ENCODE measurements around the gene BEGAIN.

Gene BEGAIN

DNA sequence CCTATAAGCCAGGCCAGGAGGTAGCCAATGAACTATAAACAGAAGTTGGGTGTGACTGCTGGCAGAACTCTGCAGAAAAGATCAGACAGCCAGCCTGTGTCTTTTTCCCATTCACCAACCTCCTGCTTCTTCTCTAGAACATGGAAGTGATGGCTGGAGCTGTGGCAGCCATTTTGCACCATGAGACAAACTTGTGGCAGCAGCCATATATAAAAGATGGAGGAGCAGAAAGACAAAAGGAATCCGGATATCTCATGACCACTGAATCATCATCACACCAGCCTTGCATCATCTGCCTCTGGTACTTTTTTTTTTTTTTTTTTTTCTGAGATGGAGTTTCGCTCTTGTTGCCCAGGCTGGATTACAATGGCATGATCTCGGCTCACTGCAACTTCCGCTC lies 8.7 kb downstream of the BEGAIN start:
- no peak for DNase-seq (ENCODE audit: low read depth)
- no peak overlapping the region for H3K4me3 ChIP-seq (ENCODE audit: low read depth, low read length)
- in situ Hi-C loops (cut with HindIII; ENCODE audit: low sequenced_read_pairs), result no loop called here
- no peak for TF ChIP-seq CTCF (IDR thresholded peaks at IDR 0.05; ENCODE audit: low read depth, low read length, missing control alignments)

- in situ Hi-C loops (cut with HindIII; ENCODE audit: low sequenced_read_pairs), result no loop called here
- no peak for TF ChIP-seq CTCF (IDR thresholded peaks at IDR 0.05; ENCODE audit: low read depth, low read length, missing control alignments)
- no peak overlapping the region for H3K4me3 ChIP-seq (ENCODE audit: low read depth, low read length)
- DNase-seq (ENCODE audit: low read depth), result no peak
These were observed 9.2 kb downstream of the BEGAIN start for GRCh38 chr14:100577986-100578431.

DNA sequence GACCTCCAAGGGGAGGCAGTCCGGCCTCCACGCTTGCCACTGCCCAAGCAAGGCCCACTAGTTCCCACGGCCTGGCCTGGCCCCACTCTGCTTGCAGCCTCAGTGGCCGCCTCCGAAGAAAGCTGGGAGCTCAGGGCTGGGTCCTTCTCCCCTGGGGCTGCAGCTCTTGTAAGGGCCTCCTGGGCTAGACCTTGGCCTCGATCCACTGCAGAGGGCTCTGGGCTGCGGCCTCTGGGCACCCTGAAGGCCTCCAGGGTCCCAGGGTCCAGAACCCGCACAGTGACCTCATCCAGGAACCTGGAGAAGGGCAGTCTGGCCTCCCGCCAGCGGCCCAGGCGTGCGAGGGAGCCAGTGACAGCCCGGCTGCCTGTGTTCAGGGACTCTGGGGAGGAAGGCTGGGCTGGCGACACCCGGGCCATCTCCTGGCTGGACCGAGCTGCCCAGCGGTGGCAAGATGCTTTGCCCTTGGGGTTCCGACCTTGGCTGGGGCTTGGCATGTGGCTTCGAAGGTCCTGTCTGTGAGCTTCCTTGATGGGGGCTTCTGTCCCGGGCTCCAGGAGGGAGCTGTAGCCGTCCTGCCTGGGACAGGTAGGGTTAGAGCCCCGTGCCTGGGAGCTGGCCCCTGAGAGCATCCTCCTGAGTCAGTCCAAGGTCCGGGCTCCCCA lies 9.8 kb downstream of the BEGAIN start:
- DNase-seq (ENCODE audit: low read depth), result no peak
- TF ChIP-seq CTCF (IDR thresholded peaks at IDR 0.05; ENCODE audit: low read depth, low read length, missing control alignments), result no peak
- no peak overlapping the region for H3K4me3 ChIP-seq (ENCODE audit: low read depth, low read length)
- in situ Hi-C loops (cut with HindIII; ENCODE audit: low sequenced_read_pairs), result no loop called here

DNA sequence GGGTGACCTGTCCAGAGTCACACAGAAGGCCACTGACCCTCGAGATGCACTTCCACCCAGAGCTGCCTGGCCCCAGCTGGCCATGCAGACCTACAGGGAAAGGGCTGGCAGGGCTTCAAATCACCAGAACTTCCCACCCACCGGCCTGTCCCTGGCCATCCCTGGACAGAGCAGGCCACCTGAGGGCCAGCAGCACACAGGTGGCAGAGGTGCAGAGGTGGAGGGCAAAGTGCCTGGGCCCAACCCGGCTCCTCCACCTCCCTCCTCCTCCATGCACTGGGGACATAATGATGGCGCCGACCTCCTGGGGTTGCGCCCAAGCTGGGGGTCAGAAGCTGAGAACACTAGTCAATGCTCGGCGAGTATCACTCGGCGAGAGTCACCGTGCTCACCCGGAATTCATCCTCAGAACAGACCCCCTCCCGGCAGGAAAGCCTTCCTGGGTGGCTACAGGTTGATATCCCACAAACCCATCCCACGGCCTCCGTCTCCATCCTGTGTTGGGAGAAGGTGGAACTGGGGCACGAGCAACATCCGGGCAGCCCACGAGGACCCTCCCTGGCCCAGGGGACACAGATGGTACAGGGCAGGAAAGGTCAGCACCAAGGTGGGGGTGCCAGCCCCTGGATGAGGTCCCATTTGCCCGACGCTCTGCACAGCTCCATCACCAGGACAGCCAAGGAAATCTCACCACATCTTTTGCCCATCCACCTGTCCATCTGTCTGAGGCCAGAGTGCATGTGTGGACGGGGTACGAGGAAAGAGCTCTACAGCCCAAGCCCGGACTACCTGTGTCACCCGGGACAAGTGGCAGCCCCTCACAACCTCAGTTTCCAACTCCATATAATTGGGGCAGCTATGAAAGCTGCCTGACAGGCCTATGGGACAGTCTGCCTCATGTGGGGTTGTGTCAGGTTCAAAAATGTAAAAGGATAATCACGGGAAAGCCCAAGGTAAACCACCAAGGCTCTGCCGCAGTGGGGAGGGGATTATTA lies 10.8 kb downstream of the BEGAIN start:
- H3K4me3 ChIP-seq (ENCODE audit: low read depth, low read length), result no peak overlapping the region
- TF ChIP-seq CTCF (IDR thresholded peaks at IDR 0.05; ENCODE audit: low read depth, low read length, missing control alignments), result no peak
- DNase-seq (ENCODE audit: low read depth), result no peak
- in situ Hi-C loops (cut with HindIII; ENCODE audit: low sequenced_read_pairs), result no loop called here

DNA sequence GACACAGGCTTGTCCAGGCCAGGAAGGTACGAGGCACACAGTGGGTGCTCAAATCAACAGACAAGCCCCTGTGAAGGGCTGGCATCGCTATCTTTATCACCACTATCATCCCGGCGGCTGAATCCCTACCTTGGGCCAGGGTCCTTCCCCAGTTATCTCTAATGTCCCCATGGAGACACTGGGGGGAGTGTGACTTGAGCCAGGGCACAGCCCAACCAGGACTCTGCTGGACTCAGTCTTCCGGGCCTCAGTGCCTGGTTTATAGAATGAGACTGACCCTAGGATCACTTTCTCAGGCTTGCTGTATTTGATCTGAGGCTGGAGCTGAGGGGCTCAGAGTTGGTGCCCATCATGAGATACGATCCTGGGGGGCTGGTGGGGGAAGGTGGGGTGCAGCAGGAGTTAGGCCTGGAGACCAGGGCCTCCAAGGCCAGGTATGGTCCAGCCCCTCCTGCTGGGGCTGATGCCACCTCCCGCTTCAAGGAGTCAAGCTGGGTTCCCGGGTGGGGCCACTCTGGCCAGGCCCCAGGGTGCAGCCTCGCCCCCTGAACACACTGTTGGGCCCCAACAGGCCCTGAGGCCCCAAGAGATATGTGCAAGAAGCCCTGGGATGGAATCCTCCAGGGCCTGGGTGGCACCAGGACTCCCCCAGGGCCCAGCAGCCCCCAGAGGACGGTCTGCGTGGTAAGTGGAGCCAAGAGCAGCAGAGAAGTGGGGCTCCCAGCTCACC lies 11.8 kb downstream of the BEGAIN start:
- no peak for DNase-seq (ENCODE audit: low read depth)
- no peak overlapping the region for H3K4me3 ChIP-seq (ENCODE audit: low read depth, low read length)
- no peak for TF ChIP-seq CTCF (IDR thresholded peaks at IDR 0.05; ENCODE audit: low read depth, low read length, missing control alignments)
- in situ Hi-C loops (cut with HindIII; ENCODE audit: low sequenced_read_pairs), result no loop called here

GRCh38 chr14:100574642-100575031 lies 12.6 kb downstream of the BEGAIN start:
- DNase-seq (ENCODE audit: low read depth), result no peak
- no peak overlapping the region for H3K4me3 ChIP-seq (ENCODE audit: low read depth, low read length)
- in situ Hi-C loops (cut with HindIII; ENCODE audit: low sequenced_read_pairs), result no loop called here
- no peak for TF ChIP-seq CTCF (IDR thresholded peaks at IDR 0.05; ENCODE audit: low read depth, low read length, missing control alignments)

Data from astrocyte of the cerebellum (primary cell).